ENCODE results near the gene NCCRP1.

The NCCRP1 gene

DNA sequence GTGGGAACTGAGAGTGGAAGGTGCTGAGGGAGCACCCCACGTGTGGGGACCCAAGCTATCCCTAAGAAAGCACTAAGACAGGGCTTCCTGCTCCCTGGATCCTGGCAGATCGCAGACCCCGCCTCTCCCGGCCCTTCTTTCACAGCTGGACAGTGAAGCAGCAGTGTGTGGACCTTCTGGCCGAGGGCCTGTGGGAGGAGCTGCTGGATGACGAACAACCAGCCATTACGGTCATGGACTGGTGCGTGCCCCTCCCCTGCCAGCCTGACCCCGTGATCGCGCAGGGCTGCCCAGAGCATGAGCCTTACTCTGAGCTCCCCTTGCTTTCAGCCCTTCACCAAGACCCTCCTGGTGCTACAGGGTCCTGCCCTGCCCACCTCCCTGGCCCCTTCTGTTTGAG is 2.3 kb downstream of the NCCRP1 start:
- no peaks in the 10 kb centered on the region for H3K36me3 ChIP-seq (ENCODE audit: control insufficient read depth, insufficient read depth, low read length)
- H3K9ac ChIP-seq (ENCODE audit: low read depth, low read length): no peak overlapping the region
- H3K4me1 ChIP-seq (ENCODE audit: control insufficient read depth, insufficient read depth, low read length): peaks cover 8% of the 10 kb centered on the region; the same call in 1 of the 2 replicates
- no peak overlapping the region for H3K27ac ChIP-seq (ENCODE audit: low read depth, low read length)
- H3K4me3 ChIP-seq (ENCODE audit: low read depth, low read length): no peak overlapping the region
- peaks cover 45% of the 10 kb centered on the region for H3K27me3 ChIP-seq (ENCODE audit: control insufficient read depth, insufficient read depth, low read length)
- H3K9me3 ChIP-seq (ENCODE audit: control insufficient read depth, insufficient read depth, low read length): no peaks in the 10 kb centered on the region

DNA sequence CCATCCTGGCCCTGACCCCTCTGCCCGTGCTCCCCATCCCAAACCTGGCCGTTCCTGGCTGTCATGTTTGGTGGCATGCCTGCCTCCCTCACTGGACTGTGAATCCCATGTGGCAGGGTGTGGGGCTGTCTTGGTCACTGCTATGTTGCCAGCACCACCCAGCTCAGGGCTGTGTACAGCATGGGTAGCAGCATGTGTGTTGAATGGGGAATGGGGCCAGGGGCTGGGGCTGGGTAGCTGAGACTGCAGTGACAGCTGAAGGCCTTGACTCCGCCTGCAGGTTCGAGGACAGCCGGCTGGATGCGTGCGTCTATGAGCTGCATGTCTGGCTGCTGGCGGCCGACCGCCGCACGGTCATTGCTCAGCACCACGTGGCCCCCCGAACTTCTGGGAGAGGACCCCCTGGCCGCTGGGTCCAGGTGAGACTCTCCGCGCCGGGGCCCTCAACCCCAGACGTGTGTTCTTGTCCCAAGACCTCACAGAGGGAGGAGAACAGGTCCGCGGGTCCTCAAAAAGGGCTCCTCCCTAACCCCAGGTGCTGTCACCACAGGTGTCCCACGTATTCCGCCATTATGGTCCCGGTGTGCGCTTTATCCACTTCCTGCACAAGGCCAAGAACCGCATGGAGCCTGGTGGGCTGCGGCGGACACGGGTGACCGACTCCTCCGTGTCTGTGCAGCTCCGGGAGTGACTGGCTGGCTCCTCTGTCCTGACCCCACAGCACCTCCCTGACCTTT is 3.5 kb downstream of the NCCRP1 start:
- H3K36me3 ChIP-seq (ENCODE audit: control insufficient read depth, insufficient read depth, low read length): no peaks in the 10 kb centered on the region
- H3K4me3 ChIP-seq (ENCODE audit: low read depth, low read length): no peak overlapping the region
- no peak overlapping the region for H3K27ac ChIP-seq (ENCODE audit: low read depth, low read length)
- no peak overlapping the region for H3K9ac ChIP-seq (ENCODE audit: low read depth, low read length)
- H3K4me1 ChIP-seq (ENCODE audit: control insufficient read depth, insufficient read depth, low read length): peaks cover 8% of the 10 kb centered on the region; the same call in 1 of the 2 replicates
- H3K27me3 ChIP-seq (ENCODE audit: control insufficient read depth, insufficient read depth, low read length): peaks cover 56% of the 10 kb centered on the region
- H3K9me3 ChIP-seq (ENCODE audit: control insufficient read depth, insufficient read depth, low read length): no peaks in the 10 kb centered on the region

DNA sequence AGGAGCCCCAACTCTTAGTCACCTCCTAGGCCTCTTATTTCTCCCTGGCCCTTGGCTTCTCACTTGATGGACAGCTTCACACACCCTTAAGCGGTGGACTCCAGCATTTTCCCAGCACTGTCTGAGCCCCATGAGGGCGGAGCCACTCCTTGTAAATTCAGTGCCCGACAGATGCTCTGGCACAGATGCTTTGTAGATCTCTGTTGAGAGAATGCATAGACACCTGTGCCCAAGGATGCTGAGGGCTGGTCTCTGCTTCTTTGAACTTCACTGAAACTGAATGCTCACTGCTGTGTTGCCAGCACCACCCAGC is 4.0 kb downstream of the NCCRP1 start:
- no peaks in the 10 kb centered on the region for H3K9me3 ChIP-seq (ENCODE audit: control insufficient read depth, insufficient read depth, low read length)
- no peaks in the 10 kb centered on the region for H3K36me3 ChIP-seq (ENCODE audit: control insufficient read depth, insufficient read depth, low read length)
- H3K4me1 ChIP-seq (ENCODE audit: control insufficient read depth, insufficient read depth, low read length): peaks cover 8% of the 10 kb centered on the region; the same call in 1 of the 2 replicates
- no peak overlapping the region for H3K9ac ChIP-seq (ENCODE audit: low read depth, low read length)
- peaks cover 56% of the 10 kb centered on the region for H3K27me3 ChIP-seq (ENCODE audit: control insufficient read depth, insufficient read depth, low read length)
- no peak overlapping the region for H3K4me3 ChIP-seq (ENCODE audit: low read depth, low read length)
- H3K27ac ChIP-seq (ENCODE audit: low read depth, low read length): no peak overlapping the region

DNA sequence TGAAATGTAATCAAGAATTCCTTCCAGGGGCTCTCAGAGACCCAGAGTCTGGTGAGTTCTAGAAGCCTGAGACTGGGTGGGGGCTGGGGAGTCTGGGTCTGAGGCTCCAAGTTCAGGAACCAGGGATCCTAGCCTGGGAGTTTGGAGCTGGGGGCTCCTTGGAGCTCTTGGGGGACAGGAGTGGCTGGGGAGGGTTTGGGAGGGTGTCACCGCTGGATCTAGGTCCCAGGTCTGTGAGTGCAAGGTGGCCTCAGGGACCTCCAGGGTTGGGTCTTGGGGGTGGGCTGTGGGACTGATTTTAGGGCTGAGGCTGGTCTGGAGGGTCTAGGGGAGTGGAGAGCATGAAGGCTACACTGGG is 6.2 kb downstream of the NCCRP1 start:
- H3K4me1 ChIP-seq (ENCODE audit: control insufficient read depth, insufficient read depth, low read length): no peaks in the 10 kb centered on the region
- H3K27ac ChIP-seq (ENCODE audit: low read depth, low read length): no peak overlapping the region
- H3K36me3 ChIP-seq (ENCODE audit: control insufficient read depth, insufficient read depth, low read length): no peaks in the 10 kb centered on the region
- peaks cover 36% of the 10 kb centered on the region for H3K27me3 ChIP-seq (ENCODE audit: control insufficient read depth, insufficient read depth, low read length)
- no peak overlapping the region for H3K9ac ChIP-seq (ENCODE audit: low read depth, low read length)
- H3K4me3 ChIP-seq (ENCODE audit: low read depth, low read length): no peak overlapping the region
- H3K9me3 ChIP-seq (ENCODE audit: control insufficient read depth, insufficient read depth, low read length): no peaks in the 10 kb centered on the region

DNA sequence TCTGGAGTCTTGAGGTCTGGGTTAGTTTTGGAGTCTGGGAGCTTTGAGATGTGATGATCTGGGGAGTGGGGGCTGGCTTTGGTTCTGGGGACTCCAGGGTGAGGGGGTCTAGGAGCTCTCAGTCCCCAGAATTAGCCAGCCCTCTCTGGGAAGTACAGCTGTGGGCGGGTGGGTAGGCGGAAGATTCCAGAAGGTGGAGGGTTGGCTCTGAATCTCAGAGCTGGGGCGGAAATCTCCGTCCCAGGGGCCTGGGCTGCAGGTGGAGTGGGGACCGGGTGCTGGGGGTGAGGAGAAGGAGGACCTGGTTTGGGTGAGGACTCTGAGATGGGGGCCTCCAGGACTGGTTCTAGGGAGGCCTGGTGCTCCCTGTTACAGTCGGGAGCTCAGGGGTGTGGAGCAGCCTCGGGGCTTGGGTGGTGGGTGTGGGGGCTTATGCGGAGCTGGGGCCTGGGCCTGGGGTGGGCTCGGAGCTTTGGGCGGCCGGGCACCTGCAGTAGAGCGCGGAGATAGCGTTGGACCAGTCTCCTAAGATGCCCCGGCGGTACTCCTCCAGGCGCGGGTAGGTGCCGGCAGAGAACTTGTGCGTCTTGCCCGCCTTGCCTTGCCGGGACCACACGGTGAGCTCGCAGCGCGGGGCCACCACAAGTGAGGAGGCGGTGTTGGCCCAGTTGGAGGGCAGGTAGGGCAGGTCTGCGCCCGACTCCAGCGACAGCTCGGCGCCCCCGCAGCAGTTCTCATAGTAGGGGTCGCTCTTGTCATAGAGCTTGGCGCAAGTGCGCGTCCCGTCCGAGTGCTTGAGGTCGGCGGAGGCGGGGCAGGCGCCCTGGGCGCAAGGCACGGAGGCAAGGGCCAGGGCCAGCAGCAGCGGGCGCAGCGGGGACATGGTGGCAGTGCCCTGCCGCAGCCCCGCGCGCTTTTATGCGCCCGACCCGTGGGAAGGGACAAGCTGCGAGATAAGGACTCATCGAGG is 6.9 kb downstream of the NCCRP1 start, which contains the start of gene SYCN:
Gene SYCN (minus strand): TSS at position 892 of the 970 bp plus-strand sequence. CDS start 9 bp downstream, at position 883.
- no peak within 1 kb of the TSS for H3K27ac ChIP-seq (ENCODE audit: low read depth, low read length)
- H3K4me1 ChIP-seq (ENCODE audit: control insufficient read depth, insufficient read depth, low read length): no peaks in the 10 kb centered on the region
- peaks cover 30% of the 10 kb centered on the region for H3K27me3 ChIP-seq (ENCODE audit: control insufficient read depth, insufficient read depth, low read length)
- no peak within 1 kb of the TSS for H3K9ac ChIP-seq (ENCODE audit: low read depth, low read length)
- H3K9me3 ChIP-seq (ENCODE audit: control insufficient read depth, insufficient read depth, low read length): no peaks in the 10 kb centered on the region
- H3K36me3 ChIP-seq (ENCODE audit: control insufficient read depth, insufficient read depth, low read length): no peaks in the 10 kb centered on the region
- H3K4me3 ChIP-seq (ENCODE audit: low read depth, low read length): peak within 1 kb of the TSS; percentile 39; the same call in 1 of the 2 replicates

DNA sequence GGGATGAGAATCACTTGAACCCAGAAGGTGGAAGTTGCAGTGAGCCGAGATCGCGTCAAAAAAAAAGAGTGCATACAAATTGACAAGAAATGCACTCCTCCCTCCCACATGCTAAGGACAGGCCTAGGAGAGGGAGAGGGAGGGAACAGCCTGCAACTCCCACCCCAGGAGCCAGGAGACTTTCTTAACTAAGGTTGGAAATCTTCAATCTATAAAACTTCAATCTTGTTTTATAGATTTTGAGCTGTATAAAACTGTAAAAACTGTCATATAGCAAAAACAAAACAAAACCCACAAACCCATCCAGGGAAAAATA is 8.6 kb downstream of the NCCRP1 start:
- H3K27ac ChIP-seq (ENCODE audit: low read depth, low read length): no peak overlapping the region
- no peak overlapping the region for H3K4me3 ChIP-seq (ENCODE audit: low read depth, low read length)
- no peaks in the 10 kb centered on the region for H3K9me3 ChIP-seq (ENCODE audit: control insufficient read depth, insufficient read depth, low read length)
- H3K36me3 ChIP-seq (ENCODE audit: control insufficient read depth, insufficient read depth, low read length): no peaks in the 10 kb centered on the region
- no peak overlapping the region for H3K9ac ChIP-seq (ENCODE audit: low read depth, low read length)
- peaks cover 26% of the 10 kb centered on the region for H3K27me3 ChIP-seq (ENCODE audit: control insufficient read depth, insufficient read depth, low read length)
- H3K4me1 ChIP-seq (ENCODE audit: control insufficient read depth, insufficient read depth, low read length): no peaks in the 10 kb centered on the region

DNA sequence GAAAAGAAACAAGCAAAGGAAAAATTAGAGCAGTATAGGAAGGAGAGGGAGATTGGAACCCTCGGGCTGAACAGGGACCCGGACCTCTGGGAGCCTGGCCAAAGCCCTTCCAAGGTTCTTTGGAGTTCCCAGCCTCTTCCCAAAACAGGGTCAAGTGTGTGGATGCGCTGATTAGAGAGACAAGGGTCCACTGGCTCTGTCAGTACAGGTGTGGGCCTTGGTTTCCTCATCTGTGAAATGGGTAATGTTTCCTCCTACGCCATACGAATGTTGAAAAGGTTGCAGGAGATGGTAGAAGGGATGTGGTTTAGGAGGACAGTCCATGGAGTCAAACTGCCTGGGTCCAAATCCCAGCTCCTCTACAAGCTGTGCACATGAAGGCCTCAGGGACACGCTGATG is 9.4 kb downstream of the NCCRP1 start:
- no peaks in the 10 kb centered on the region for H3K4me1 ChIP-seq (ENCODE audit: control insufficient read depth, insufficient read depth, low read length)
- no peak overlapping the region for H3K4me3 ChIP-seq (ENCODE audit: low read depth, low read length)
- peaks cover 26% of the 10 kb centered on the region for H3K27me3 ChIP-seq (ENCODE audit: control insufficient read depth, insufficient read depth, low read length)
- no peak overlapping the region for H3K9ac ChIP-seq (ENCODE audit: low read depth, low read length)
- H3K9me3 ChIP-seq (ENCODE audit: control insufficient read depth, insufficient read depth, low read length): no peaks in the 10 kb centered on the region
- H3K27ac ChIP-seq (ENCODE audit: low read depth, low read length): no peak overlapping the region
- H3K36me3 ChIP-seq (ENCODE audit: control insufficient read depth, insufficient read depth, low read length): no peaks in the 10 kb centered on the region

DNA sequence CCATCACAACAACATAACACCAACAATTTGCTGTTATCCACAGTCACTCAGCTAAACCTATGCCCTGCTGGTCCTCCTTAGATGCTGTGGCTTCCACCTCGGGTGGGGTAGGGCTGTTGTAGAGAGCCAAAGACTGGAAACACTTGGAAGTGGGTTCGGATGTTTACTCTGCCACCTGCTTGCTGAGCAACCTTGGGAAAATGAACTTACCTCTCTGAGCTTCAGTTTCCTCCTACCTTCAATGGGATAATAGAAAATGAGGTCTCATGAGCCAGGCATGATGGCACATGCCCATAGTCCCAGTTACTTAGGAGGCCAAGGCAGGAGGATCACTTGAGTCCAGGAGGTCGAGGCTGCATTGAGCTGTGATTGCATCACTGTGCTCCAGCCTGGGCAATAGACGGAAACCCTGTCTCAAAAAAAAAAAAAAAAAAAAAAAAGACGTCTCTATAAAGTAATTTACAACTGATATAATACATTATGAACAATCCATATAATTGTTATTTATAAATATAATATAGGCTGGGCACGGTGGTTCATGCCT is 10.6 kb downstream of the NCCRP1 start:
- Histone ChIP-seq H3K9me3 (ENCODE audit: control insufficient read depth, insufficient read depth, low read length) (no peaks in the 10 kb centered on the region), H3K4me3 (ENCODE audit: low read depth, low read length) (no peak overlapping the region), H3K4me1 (ENCODE audit: control insufficient read depth, insufficient read depth, low read length) (no peaks in the 10 kb centered on the region), H3K27me3 (ENCODE audit: control insufficient read depth, insufficient read depth, low read length) (peaks cover 26% of the 10 kb centered on the region), H3K36me3 (ENCODE audit: control insufficient read depth, insufficient read depth, low read length) (no peaks in the 10 kb centered on the region), H3K27ac (ENCODE audit: low read depth, low read length) (no peak overlapping the region), H3K9ac (ENCODE audit: low read depth, low read length) (no peak overlapping the region)

DNA sequence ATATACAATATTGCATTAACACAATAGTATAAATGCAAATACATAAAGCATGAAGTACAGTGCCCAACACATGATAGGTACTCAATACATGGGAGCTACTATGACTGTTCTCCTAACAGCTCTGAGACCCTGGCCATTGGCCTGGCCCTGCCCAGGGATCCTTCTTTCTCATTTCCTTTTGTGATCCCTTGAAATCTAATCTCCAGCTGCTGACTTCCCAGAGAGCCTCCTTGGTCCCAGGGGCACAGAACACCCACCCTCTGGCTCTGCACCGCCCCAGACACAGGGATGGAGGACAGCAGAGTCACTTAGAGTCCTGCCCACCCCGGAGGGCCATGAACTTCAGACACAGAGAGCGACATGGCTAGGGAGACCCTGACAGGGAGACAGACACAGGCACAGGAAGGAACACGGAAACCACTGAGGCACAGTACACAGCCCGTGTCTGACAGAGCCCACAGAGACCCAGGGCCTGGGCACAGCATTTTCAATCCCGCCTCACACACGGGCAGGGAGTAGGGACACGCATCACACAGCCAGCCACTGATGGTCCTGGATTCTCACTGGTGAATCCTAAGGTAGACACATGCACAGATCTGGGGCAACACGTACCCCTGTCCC is 11.5 kb downstream of the NCCRP1 start:
- Histone ChIP-seq H3K27me3 (ENCODE audit: control insufficient read depth, insufficient read depth, low read length) (peaks cover 18% of the 10 kb centered on the region), H3K27ac (ENCODE audit: low read depth, low read length) (no peak overlapping the region), H3K4me1 (ENCODE audit: control insufficient read depth, insufficient read depth, low read length) (no peaks in the 10 kb centered on the region), H3K9me3 (ENCODE audit: control insufficient read depth, insufficient read depth, low read length) (no peaks in the 10 kb centered on the region), H3K36me3 (ENCODE audit: control insufficient read depth, insufficient read depth, low read length) (no peaks in the 10 kb centered on the region), H3K4me3 (ENCODE audit: low read depth, low read length) (no peak overlapping the region), H3K9ac (ENCODE audit: low read depth, low read length) (no peak overlapping the region)

DNA sequence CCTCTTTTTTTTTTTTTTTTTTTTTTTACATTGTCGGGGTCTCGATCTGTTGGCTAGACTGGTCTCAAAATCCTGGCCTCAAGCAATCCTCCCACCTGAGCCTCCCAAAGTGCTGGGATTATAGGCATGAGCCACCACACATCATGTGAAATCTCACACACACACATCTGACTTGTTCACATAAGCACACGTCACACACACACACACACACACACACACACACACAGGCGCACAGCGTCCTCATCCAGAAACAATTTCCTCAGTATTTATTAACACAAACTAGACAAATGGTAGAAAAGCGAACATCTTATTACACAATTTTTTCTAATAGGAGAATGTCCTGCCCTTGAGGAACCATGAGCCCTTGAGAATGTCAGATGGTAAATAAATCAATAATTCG is 12.4 kb downstream of the NCCRP1 start:
- Histone ChIP-seq H3K9ac (ENCODE audit: low read depth, low read length) (no peak overlapping the region), H3K9me3 (ENCODE audit: control insufficient read depth, insufficient read depth, low read length) (no peaks in the 10 kb centered on the region), H3K27ac (ENCODE audit: low read depth, low read length) (no peak overlapping the region), H3K4me3 (ENCODE audit: low read depth, low read length) (no peak overlapping the region), H3K4me1 (ENCODE audit: control insufficient read depth, insufficient read depth, low read length) (no peaks in the 10 kb centered on the region), H3K36me3 (ENCODE audit: control insufficient read depth, insufficient read depth, low read length) (no peaks in the 10 kb centered on the region), H3K27me3 (ENCODE audit: control insufficient read depth, insufficient read depth, low read length) (peaks cover 9% of the 10 kb centered on the region)

All from HUES48 (cell line).